ENCODE measurements around the gene R3HDM2. TPM values are rescaled to one million over a fixed set of nuclear protein-coding genes. Genes with fewer than 3 reads are reported as not detected.

Gene R3HDM2
- total RNA-seq, 1 donor from 2014 or later: 21.7 TPM

DNA sequence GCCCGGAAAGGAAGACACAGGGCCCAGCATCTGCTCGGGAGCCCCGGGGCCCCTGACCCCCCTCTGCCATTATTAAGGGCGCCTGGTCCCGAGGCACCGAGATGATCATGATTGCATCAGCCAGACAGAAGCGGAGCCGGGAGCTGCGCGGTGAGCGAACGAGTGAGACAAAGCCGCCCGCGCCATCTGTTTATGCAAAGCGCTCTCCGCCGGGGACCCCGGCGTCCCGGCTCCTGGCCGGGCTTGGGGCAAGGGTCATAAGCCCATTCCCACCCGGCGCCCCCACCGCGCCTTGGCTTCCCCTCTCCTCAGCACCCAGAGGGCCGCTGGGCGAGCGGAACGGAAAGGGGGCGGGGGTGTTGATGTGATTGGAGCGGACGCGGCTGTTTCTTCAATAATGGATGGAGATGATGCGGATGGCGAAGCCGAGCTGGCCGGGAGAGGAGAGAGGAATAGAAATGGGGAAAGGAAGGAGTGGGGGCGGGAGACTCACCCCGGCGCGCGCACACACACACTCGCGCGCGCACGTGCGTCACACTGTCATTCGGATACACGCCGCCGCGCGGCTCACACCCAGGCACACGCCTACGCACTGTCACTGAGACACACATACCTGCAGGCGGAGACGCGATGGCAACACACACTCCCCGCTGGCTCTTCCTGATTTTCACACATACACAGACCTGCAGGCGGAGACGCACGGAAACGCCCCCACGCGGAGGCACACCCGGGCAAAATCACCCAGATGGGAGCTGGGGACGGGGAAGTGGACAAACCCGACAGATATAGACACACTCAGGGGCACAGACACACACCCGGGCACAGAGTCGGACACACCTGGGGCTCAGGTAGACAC is 190.5 kb downstream of the R3HDM2 start:
- DNase-seq: peak; percentile 60

DNA sequence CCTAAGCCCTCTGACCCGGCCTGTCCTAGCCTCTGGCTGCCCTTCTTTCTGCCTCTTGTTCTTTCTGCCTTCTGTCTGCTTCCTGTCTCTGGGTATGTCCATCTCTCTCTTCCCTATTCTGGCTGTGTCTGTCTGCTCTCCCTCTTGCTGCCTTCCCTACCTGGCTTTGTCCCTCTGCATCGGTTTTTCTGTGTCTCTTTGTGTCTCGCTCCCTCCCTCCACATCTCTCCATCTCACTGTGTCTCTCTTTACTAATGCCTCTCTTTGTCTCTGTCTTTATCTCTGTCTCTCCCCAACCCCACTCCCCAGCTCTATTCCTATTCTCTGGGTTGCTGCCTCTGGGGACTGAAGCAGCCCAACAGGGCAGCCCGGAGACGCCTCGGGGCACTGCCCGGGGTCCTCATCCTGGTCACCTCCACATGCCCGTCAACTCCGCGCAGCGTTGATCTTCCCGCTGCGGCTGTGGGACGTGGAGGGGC is 191.2 kb downstream of the R3HDM2 start:
- no peak for DNase-seq

DNA sequence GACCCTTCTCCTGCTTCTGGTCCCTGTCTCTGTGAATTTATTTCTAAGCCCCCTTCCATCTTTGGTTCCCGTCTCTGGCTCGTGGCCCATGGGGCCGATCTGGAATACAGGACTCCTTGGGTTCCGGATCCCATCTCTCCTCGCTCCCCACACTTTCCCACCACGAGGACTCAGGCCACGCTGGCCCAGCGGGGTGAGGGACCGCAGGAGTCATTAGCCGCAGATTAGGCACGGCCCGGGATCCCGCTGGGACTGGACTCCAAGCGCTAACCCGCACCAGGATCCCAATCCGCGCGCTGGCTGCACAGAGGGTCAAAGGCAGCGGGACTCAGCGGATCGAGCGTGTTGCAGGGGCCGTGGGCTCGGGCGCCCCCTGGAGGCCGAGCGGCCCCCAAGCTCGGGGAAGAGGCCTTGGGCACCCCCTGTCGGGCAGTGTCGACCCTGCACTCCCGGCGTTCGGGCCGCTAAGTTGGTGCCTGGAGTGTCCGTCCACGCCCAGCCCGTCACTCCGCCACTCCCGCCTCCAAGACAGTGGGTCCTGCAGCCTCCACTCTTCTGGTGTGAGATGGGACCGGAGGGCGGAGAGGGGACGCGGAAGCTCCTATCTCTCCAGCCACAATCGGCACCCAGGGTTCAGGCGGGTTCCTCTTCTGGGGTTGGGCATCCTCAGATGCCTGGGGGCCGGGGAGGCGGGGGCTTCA is 191.8 kb downstream of the R3HDM2 start:
- DNase-seq: peak; percentile 85

DNA sequence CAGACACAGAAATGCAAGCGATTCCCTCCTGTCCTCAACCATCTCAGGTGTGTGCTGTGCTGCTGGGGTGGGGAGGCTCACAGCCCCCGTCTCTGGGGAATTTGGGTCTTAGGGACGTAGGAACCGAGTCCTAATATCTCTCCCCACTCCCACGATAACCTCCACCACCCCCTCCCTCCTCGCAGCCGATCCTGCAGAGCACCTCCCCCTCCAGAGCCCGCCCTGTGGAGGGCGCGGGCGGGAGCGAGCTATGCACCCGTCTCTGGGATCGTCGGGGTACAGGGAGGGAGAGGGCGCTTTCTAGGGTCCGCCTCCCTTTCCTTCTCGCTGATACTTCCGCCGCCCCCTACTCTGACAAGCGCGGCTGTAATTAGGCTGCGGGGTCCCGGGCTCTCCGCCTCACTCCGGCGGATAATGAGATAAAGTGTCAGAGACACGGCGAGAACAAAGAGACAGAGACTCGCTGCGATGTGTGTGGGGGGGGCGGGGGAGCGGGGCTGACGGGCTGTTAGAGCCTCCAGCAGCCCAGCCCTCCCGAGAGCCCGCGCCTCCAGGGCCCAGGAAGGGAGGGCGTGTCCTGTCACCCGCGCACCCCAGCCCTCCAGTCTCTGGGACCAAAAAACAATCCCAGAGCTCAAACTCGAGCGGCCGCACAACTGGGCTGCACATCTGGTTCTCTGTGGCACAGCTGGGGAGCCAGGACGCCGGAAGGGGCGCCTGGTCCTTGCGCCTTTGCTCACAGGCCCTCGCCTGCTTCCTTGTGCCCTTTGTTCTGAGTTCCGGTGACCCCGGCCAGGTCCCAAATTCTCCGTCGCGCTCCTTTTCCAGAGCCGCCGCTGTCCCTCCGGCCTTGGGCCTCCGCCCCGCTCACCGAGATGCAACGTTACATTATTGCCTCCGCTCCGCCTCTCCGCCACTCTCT is 192.7 kb downstream of the R3HDM2 start:
- no peak for DNase-seq

DNA sequence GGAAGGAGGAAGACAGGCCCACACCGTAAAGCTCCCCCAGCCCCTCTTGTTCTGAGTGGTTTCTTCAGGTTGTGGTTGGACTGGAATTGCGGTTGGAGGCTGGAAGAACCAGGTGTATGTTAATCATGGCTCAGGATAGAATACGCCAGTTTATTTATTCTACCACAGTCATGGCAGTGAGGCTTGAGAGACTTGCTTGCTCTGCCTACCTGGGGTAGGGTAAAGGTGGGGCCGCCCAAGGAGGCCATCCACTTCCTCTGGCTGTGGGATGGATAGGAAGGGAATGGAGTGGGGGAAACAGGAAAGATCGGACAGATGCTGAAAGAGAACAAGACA is 193.3 kb downstream of the R3HDM2 start:
- DNase-seq: no peak

DNA sequence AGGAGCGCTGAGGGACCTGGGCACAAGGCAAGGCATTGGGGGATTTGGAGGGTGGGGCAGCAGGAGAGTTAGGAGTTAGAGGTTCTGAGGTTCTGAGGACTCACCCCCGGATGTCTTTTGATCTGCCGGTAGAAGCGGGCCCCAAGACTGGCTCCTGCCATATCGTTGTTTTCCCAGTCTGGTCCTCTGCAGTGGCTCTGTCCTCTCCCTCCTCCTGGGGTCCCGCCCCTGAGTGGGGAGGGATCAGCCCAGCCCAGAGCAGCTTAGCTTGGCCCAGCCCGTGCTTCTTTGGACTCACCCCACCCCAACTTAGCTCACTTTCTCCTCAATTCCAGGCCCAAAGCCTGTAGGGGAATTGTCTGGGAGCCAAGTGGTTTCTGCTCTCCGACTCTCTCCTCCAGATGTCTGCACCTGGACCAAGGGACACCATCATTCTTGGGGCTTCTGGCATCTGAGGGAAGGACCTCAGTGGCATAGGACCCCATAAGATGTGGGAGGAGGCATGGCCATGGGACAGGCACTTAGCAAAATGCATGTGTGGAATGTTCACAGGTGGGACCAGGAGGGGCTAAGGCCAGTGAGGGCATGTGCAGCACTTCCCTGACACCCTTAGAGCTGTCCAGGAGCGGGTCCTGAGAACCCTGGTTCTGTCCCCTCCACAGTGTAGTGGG is 193.8 kb downstream of the R3HDM2 start:
- no peak for DNase-seq

DNA sequence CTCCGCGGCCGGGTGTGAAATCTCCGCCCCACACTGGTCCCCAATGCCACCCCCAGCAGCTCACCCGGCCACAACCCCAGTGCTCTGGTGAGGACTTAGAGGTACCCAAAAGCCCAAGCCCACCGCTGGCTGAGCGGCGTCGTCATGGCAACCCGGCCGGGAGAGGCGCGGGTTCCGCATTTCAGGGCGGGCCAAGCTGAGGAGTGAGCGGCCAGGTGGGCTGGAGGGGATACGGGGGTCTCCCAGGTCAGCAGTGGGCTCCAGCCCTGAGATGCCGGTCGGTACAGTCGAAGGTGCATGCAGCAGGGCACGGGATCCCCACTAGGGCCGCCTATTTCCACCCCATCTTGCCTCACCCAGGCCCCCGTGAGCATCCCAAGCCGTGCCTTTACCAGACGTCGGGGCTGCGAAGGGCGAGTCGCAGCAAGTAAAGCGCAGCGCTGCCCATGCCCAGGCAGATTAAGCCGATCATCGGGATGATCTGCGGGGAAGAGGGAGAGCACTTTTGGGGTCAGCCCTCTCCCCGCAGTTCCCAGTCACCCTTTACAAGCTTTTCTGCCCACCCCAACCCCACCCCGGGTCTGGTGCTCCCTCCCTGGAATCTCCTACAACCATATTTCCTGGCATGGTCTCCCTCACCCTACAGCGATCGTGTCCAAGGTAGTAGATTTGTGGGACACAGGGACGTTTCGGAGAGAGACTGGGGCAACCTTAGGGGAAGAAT is 194.5 kb downstream of the R3HDM2 start:
- DNase-seq: no peak

DNA sequence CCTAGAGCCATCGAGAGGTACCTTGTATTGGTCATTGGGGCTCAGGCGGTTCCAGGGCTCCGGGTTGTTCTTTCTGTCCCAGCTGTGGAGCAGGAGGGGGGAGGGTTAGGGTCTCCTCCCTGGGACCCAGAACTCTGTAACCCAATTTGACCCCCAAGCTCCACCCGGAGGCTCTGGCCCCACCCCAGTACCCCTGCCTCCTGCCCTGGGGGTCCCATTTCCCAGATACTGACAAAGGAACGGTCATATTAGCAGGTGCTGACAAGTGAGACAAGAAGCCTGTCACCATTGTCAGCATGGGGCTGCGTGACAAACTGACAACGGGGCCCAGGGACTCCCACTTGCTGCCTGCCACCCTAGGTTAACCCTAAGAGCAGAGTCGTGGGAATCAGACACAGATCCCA is 195.1 kb downstream of the R3HDM2 start:
- no peak for DNase-seq

DNA sequence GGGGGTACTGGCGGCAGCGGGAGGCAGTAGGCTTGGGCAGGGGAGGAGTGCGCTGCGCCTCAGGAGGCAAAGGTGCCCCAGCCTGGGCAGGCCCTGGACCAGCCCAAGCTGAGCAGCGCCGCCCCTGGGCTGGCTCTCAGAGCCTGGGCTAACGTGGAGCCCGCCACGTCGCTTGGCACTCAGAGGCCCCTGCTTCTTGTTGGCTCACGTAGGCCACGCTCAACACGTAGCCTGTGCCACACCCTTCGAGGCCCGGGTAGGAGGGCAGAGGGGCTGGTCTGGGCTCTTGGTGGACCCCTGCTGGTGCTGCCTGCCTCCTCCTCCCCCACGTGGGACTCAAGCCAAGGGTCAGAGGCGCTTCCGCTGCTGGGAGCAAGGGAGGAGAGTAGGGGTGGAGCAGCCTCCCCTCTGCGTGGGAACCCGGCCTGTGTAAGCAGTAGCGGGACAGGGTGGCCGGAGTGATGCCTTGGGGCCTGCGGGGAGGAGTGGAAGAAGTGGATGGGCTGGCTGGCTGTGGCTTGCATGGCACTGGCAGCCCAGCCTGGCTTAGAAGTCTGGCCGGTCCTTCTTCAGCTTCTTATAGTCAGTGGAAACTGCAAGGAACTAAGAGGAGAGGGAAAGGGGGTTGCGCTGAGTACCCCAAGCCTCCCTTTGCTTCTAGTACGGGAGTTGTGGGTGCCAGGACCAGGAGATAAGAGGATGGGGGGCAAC is 195.7 kb downstream of the R3HDM2 start:
- no peak for DNase-seq

DNA sequence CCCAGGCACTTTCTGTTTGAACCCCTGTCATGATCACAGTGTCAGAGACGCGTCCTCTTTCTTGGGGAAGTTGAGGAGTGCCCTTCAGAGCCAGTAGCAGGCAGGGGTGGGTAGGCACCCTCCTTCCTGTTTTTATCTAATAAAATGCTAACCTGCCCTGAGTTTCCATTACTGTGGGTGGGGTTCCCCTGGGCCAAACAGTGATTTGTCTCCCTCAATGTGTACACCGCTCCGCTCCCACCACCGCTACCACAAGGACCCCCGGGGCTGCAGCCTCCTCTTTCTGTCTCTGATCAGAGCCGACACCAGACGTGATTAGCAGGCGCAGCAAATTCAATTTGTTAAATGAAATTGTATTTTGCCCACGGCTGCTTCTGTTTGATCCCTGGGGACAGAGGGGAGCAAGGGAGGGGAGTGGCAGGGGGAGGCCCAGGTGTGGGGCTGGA is 196.2 kb downstream of the R3HDM2 start:
- no peak for DNase-seq

DNA sequence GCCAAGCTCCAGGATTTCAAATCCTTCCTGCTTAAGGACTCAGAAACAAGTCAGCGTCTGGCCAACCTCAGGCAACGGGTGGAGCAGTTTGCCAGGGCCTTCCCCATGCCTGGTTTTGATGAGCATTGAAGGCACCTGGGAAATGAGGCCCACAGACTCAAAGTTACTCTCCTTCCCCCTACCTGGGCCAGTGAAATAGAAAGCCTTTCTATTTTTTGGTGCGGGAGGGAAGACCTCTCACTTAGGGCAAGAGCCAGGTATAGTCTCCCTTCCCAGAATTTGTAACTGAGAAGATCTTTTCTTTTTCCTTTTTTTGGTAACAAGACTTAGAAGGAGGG is 196.6 kb downstream of the R3HDM2 start:
- no peak for DNase-seq

DNA sequence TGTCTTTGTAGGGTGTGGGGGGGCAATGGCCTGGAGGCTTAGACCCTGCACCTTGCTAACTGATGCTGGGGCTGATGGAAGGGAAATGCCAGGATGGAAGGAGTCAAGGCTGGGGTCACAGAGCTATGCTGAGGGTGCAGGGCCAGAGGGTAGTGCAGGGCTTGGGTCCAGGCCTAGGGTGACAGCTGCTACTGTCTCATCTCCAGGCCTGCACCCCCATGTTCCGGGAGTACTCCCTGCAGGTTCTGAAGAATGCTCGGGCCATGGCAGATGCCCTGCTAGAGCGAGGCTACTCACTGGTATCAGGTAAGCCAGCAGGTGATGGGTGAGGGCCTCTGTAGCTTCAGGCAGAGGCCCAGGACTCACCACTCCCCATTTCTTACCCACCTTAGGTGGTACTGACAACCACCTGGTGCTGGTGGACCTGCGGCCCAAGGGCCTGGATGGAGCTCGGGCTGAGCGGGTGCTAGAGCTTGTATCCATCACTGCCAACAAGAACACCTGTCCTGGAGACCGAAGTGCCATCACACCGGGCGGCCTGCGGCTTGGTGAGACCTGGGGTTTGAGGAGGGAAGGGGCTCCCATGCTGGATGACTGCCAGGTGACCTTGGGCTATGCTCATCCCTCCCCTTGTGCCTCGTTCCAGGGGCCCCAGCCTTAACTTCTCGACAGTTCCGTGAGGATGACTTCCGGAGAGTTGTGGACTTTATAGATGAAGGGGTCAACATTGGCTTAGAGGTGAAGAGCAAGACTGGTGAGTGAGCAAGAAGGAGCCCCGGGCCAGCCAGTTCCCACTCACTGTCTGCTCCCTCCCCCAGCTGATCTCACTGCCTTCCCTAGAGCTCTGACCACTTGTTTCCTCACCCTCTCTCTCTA is 197.2 kb downstream of the R3HDM2 start:
- no peak for DNase-seq

DNA sequence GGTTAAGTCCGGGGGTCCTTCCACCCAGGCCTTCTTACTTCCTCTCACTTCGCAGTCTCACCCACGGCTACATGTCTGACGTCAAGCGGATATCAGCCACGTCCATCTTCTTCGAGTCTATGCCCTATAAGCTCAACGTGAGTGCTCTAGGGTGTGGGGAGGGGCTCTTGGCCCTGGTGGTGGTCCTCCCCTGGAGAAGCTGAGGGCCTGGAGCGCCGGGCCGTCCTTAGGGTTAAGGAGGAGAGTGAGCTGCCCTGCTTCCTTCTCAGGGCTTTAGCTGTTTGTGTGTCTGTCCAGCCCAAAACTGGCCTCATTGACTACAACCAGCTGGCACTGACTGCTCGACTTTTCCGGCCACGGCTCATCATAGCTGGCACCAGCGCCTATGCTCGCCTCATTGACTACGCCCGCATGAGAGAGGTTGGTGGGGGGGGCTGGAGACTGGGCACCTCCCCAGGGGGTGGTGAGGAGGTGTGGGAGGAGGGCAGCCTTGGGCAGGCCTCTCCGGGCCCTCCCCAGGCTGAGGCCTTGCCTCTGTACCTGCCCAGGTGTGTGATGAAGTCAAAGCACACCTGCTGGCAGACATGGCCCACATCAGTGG is 198.6 kb downstream of the R3HDM2 start:
- no peak for DNase-seq

DNA sequence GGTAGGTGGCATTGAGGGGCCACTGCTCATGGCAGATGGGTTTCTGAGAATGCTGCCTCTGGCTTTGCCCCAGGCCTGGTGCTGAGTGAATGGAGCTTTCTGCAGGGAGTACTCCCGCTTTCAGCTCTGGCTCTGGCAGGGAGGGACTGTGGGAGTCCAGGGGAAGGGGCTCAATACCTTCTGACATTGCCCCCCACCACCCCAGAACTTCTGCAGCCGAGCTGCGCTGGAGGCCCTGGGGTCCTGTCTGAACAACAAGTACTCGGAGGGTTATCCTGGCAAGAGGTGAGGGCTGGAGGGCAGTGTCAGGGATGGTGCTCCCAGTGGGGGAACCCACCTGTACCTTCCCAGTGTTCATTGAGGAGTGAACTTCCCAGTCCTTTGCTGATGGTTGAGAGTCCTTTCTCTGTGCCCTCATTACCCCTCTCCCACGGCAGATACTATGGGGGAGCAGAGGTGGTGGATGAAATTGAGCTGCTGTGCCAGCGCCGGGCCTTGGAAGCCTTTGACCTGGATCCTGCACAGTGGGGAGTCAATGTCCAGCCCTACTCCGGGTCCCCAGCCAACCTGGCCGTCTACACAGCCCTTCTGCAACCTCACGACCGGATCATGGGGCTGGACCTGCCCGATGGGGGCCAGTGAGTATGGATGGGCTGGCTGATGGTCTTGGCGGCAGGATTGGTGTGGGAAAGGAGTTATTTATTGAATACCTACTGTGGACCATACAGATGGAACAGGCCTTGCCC is 199.4 kb downstream of the R3HDM2 start:
- no peak for DNase-seq

DNA sequence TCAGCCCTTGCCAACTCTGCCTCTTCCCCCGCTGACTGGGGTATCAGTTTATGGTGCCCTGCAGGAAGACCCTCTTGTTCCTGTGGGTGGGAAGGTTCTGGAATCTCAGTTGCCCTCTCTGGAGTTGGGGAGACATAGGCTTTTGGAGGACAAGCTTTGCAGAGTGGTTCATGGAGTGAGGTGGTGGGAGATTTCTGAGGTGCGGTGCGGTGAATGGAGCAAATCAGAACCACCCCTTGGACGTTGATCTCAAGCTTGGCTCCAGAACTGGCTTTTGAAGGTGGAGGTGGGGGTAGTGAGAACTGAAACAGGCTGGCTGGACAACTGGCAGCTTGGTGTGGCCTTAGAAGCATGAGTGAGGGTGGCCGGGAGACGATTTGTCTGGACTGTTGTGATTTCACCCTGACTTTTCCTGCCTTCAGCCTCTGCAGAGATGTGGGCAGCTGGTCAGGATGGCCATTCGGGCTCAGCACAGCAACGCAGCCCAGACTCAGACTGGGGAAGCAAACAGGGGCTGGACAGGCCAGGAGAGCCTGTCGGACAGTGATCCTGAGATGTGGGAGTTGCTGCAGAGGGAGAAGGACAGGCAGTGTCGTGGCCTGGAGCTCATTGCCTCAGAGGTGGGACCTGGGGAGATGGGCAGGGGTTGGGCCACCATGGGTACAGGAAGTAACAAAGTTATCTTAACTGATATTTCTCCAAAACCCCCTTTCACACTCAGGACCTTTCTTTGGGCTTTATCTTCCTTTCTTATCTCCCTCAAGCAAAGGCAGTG is 200.3 kb downstream of the R3HDM2 start:
- DNase-seq: no peak

DNA sequence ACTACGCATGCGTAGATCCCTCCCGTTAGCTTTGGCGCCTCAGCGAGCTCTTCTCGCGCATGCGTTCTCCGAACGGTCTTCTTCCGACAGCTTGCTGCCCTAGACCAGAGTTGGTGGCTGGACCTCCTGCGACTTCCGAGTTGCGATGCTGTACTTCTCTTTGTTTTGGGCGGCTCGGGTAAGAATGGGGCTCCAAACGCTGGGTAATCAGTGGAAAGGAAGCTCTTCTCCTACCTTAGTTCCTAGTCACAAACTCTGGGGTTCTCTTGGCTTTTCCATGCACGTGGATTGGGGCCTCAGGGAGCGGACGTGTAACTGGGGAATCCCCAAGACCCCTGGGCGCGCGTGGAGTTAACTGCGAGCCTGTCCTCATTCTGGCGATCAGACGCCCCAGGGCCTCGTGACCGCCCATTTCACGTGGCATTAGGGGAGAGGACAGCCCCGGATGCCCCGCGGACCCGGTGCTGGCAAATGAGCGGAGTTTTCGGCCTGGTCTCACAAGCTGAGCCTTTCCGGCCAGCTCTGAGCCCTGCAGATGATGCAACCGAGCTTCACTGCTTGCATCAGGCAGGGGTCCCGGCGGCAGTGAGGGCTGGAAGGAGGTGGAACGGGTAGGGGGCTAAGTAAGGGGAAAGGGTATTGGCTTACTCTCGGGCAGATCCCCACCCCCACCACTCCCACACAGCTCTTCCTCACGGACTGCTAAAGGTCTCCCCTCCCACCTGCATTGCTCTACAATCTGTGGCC is 201.0 kb downstream of the R3HDM2 start, which contains the start of gene SHMT2:
SHMT2 (plus strand) TSS at position 78 of the 747 bp plus-strand sequence; CDS start at position 146, 68 bp downstream.
- DNase-seq: peak; percentile 87
